Measurements from ENCODE around the gene ST8SIA2.

ST8SIA2 gene

DNA sequence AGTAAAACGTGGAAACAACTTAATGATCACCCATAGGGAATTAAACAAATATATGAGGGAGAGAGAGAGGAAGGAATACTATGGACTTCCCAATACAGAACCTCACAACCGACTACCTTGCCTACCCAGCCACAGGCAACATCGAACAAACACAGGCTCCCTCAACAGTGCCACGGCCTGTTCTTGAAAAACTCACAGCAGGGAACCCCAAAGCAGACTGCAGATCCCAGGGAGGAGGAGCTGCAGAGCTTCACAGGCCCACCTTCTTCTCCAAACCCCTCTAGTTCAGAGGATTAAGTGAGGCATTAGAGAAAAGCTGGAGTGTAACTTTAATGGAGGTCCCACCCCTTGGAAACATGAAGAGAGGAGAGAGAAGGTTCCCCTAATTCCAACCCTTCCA is 110.2 kb downstream of the ST8SIA2 start:
- no peak for TF ChIP-seq ZFX (IDR thresholded peaks at IDR 0.05; ENCODE audit: borderline replicate concordance)
- TF ChIP-seq, protein P1, sequence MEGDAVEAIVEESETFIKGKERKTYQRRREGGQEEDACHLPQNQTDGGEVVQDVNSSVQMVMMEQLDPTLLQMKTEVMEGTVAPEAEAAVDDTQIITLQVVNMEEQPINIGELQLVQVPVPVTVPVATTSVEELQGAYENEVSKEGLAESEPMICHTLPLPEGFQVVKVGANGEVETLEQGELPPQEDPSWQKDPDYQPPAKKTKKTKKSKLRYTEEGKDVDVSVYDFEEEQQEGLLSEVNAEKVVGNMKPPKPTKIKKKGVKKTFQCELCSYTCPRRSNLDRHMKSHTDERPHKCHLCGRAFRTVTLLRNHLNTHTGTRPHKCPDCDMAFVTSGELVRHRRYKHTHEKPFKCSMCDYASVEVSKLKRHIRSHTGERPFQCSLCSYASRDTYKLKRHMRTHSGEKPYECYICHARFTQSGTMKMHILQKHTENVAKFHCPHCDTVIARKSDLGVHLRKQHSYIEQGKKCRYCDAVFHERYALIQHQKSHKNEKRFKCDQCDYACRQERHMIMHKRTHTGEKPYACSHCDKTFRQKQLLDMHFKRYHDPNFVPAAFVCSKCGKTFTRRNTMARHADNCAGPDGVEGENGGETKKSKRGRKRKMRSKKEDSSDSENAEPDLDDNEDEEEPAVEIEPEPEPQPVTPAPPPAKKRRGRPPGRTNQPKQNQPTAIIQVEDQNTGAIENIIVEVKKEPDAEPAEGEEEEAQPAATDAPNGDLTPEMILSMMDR (IDR thresholded peaks at IDR 0.05): no peak
- no peak overlapping the region for H3K27ac ChIP-seq

DNA sequence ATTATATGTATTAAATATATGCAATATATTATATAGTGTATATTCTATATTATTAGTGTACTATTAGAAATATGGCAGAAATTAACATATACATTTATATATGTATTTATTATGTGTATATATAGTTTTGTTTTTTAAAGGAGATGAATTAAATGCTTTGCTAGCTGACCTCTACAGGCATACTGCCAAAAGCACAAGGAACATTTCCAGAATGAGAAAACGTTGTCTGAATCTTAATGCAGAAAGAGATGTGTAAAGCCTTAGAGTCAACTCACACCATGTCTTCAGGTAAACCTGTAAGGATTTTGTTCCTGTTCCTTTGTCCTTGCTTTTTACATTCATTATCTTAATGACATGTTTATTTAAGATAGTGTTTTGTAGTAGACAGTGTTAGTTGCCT is 111.9 kb downstream of the ST8SIA2 start:
- no peak overlapping the region for H3K27ac ChIP-seq
- no peak for TF ChIP-seq ZFX (IDR thresholded peaks at IDR 0.05; ENCODE audit: borderline replicate concordance)
- TF ChIP-seq, protein P1 (IDR thresholded peaks at IDR 0.05): no peak

DNA sequence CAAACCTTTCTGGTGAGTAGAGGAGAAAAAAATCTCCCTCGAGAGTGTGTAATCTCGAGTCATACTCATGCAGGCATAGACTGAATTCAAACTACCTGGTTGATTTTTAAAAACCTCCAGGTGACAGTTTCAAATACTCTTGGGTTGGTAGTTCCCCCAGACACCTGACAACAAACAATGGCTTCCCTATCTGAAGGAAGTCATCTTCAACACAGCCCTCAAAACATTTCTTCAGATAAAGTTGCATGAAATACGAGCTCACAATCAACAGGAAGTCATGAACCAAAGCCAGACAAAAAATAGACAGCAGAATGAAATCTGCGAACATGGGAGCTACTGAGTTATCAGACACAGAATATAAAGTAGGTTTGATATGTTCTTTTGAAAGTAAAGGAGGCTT is 112.8 kb downstream of the ST8SIA2 start:
- no peak for TF ChIP-seq ZFX (IDR thresholded peaks at IDR 0.05; ENCODE audit: borderline replicate concordance)
- TF ChIP-seq, protein P1 (IDR thresholded peaks at IDR 0.05): no peak
- no peak overlapping the region for H3K27ac ChIP-seq

DNA sequence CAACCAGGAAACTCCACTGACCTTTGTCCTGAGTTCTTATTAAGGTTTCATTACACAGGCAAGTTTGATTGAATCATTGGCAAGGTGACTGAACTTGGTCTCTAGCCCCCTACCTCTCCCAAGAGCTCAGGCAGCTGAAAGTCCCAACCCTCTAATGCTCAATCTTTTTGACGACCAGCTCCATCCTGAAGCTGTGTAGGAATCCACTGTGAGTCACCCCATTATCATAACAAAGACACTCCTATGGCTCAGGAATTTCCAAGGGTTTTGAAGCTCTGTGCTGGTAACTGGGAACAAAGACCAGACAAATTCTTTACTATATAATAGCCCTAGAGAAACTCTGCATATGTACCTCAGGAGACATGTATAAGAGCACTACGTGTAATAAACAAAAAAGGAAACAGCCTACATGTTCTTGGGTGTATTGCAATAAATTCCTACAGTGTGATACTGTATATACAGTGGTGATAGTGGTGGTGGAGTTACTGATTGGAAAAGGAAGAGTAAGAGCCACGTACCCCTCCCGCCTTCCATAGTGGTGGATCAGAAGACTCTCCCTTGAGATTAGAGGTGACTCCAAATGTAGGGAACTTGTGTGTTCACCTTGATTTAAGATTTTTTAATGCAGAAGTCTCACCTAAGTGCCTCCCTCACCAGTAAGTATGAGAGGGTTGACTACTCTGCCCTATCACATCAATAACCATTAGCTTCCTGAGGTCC is 116.6 kb downstream of the ST8SIA2 start:
- no peak overlapping the region for H3K27ac ChIP-seq
- no peak for TF ChIP-seq ZFX (IDR thresholded peaks at IDR 0.05; ENCODE audit: borderline replicate concordance)
- TF ChIP-seq, protein P1 (IDR thresholded peaks at IDR 0.05): no peak
